ENCODE data around the gene TNFAIP3.

Gene TNFAIP3

DNA sequence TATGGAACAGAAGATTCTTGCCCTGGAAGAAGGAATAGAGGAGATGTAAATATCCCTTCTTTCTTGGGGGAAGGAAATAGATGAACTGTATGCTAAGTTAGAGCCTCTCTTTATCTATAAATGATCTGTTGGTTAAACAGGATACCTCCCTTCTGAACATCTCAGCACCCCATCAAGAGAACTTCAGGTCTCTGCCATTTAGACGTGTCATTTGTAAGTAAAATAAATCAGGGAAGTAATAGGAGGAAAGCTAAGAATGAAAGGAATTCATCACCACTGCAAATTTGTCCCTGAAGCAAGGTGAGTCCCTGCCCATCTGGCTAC lies 42.5 kb upstream of the TNFAIP3 start:
- no peak for DNase-seq (ENCODE audit: insufficient read length, low spot score)
- TF ChIP-seq, protein P1, sequence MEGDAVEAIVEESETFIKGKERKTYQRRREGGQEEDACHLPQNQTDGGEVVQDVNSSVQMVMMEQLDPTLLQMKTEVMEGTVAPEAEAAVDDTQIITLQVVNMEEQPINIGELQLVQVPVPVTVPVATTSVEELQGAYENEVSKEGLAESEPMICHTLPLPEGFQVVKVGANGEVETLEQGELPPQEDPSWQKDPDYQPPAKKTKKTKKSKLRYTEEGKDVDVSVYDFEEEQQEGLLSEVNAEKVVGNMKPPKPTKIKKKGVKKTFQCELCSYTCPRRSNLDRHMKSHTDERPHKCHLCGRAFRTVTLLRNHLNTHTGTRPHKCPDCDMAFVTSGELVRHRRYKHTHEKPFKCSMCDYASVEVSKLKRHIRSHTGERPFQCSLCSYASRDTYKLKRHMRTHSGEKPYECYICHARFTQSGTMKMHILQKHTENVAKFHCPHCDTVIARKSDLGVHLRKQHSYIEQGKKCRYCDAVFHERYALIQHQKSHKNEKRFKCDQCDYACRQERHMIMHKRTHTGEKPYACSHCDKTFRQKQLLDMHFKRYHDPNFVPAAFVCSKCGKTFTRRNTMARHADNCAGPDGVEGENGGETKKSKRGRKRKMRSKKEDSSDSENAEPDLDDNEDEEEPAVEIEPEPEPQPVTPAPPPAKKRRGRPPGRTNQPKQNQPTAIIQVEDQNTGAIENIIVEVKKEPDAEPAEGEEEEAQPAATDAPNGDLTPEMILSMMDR (IDR thresholded peaks at IDR 0.05; ENCODE audit: insufficient read depth, missing control alignments) = no peak
- no peak for FAIRE-seq

DNA sequence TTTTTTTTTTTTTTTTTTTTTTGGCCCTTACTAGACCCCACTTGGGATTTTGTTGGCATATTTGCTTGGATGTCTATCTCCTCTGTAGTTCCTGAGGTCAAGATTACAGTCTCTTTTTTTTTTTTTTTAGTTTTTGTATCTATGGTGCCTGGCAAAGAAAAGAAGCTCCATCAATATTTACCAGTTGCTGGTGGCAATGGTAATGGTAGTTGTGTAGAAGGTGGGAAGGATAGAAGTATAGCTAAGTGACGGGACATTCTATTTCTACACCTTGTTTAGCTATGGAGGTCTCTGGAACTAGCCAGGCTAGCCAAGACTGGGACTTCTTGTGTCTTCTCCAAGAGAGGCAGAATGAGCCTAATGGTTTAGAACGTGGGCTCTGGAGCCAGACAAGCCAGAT lies 42.2 kb upstream of the TNFAIP3 start:
- TF ChIP-seq, protein P1 (IDR thresholded peaks at IDR 0.05; ENCODE audit: insufficient read depth, missing control alignments) = no peak
- DNase-seq (ENCODE audit: insufficient read length, low spot score) = no peak
- FAIRE-seq = no peak

- TF ChIP-seq, protein P1 (IDR thresholded peaks at IDR 0.05; ENCODE audit: insufficient read depth, missing control alignments) = no peak
- DNase-seq (ENCODE audit: insufficient read length, low spot score) (no peak), FAIRE-seq (no peak)
These were observed 39.6 kb upstream of the TNFAIP3 start for GRCh38 chr6:137827411-137827940.

DNA sequence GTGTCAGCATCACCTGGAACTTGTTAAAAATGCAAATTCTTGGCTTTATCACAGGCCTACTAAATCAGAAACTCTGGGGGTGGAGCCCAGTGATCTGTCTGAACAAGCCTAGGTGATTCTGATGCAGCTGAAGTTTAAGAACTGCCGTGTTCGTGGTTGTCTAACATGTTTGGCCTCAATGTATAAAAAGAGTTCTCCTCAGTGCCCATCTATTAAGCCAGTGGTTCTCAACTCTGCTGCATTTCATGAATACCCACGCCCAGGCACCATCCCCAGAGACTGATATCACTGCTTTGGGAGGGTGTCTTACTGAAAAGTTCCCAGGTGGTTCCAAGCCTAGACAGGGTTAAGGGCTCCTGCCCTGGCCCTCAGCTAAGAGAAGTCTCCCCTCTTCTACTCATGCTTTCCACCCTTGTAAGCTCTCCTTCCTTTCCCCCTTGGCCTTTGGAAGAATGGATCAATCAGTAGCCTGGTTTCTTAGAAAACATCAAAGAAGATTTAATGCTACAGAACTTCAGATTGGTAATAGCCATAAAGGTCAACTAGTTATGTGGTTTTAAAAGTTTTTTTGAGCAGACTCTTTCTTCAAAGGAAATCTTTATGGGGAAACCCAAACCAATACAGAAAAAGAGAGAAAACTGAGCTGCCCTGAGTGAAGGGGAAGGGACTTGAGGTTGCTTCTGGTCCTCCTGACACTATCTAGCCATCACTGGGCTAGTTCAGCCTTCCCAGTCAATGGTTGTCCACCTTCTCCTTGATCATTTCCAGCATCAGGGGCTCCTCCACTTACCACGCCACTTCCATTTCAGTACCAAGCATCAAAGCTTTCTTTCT lies 38.9 kb upstream of the TNFAIP3 start:
- FAIRE-seq (no peak), DNase-seq (ENCODE audit: insufficient read length, low spot score) (no peak)
- TF ChIP-seq, protein P1 (IDR thresholded peaks at IDR 0.05; ENCODE audit: insufficient read depth, missing control alignments) = no peak

DNA sequence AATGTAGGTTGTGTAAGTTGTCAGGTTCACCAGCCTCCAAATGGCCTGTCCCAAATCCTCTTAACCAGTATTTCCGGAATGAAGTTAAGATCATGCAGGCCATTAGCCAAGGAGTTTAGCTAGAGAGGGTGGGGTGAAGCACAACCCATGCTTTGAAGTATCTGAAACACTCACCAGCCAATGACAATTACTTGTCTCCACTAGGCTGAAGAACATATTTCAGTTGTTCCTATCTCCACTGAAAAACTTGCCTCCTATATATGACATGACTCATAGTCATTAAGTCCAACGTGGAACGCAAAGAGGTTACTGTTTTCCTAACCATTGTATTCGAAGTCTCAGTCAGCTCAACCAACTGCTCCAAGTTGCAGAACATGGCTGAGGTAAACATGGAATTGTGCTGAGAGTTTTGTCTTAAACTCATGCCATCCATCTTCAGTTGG lies 37.4 kb upstream of the TNFAIP3 start:
- no peak for DNase-seq (ENCODE audit: insufficient read length, low spot score)
- TF ChIP-seq, protein P1 (IDR thresholded peaks at IDR 0.05; ENCODE audit: insufficient read depth, missing control alignments) = no peak
- FAIRE-seq = no peak

DNA sequence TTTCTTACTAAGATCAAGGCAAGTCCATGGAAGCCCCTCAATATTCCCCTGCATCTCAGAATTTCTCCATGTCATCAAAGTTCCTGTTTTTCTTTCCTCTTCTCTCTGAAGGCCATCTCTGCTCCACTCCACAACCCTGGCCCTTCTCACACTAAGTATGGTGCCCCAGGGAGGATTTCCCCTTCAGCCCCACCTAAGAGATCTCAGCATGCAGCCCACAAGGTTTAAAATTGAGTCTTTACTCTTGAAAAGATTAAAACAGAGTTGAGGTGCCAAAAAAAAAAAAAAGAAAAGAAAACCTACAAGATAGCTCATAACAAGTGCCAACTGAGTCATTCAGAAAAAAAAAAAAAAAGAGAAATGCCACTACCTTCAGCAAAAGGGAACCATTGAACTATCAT lies 36.5 kb upstream of the TNFAIP3 start:
- TF ChIP-seq, protein P1 (IDR thresholded peaks at IDR 0.05; ENCODE audit: insufficient read depth, missing control alignments) = no peak

GRCh38 chr6:137832110-137832509 lies 34.9 kb upstream of the TNFAIP3 start:
- TF ChIP-seq, protein P1 (IDR thresholded peaks at IDR 0.05; ENCODE audit: insufficient read depth, missing control alignments) = no peak
- DNase-seq (ENCODE audit: insufficient read length, low spot score) = no peak
- no peak for FAIRE-seq

More for the DNA sequence above, 36.5 kb upstream of the TNFAIP3 start:
- DNase-seq (ENCODE audit: insufficient read length, low spot score) = no peak
- FAIRE-seq = no peak
